Stimulated activated CD8-positive, alpha-beta memory T cell treated with anti-CD3 and anti-CD28 coated beads, Interleukin-7, amount 100 ng/mL, for 1 hour (primary cell): Measurements from ENCODE around the gene COL15A1.

Experiments
- DNase-seq, 2 donors: peaks; one replicate each; pipeline ENCODE4 v3.0.0-alpha.2; 2020; ENCODE audit warnings: low read depth in 2 of 2

Gene COL15A1

GRCh38 chr9:99108131-99108530 is 164.4 kb downstream of the COL15A1 start:
- DNase-seq, result no peak

- DNase-seq, result no peak
These were observed 165.8 kb downstream of the COL15A1 start for GRCh38 chr9:99109522-99109921.

- DNase-seq, result no peak
These were observed 169.2 kb downstream of the COL15A1 start for GRCh38 chr9:99112750-99113413.

- DNase-seq, result no peak
These were observed 169.8 kb downstream of the COL15A1 start for GRCh38 chr9:99113414-99114048.

- DNase-seq, result no peak
These were observed 170.3 kb downstream of the COL15A1 start for GRCh38 chr9:99114049-99114440.

- DNase-seq, result no peak
These were observed 171.3 kb downstream of the COL15A1 start for GRCh38 chr9:99114846-99115500.

GRCh38 chr9:99116003-99116411 is 172.3 kb downstream of the COL15A1 start:
- DNase-seq, result no peak

GRCh38 chr9:99118782-99119466 is 175.2 kb downstream of the COL15A1 start:
- DNase-seq, result no peak

GRCh38 chr9:99119976-99120655 is 176.4 kb downstream of the COL15A1 start:
- no peak for DNase-seq
